Upper lobe of right lung (tissue), 1 donor: Measurements from ENCODE around the gene C22orf31. TPM values are rescaled to one million over a fixed set of nuclear protein-coding genes. Genes with fewer than 3 reads are reported as not detected.

Source experiments
- ATAC-seq: fragments of 200-7000 bp; cut with Tn5 transposase; one replicate; pipeline ENCODE4 v1.9.1; 2020; ENCODE audit warnings: mild to moderate bottlenecking, moderate library complexity
- DNase-seq: peaks from one replicate; pipeline ENCODE4 v3.0.0-alpha.2; 2020
- H3K27ac ChIP-seq: fragments of 200-600 bp; one replicate; pipeline ENCODE4 v1.8.0; 2022
- H3K27me3 ChIP-seq: fragments of 200-600 bp; one replicate; pipeline ENCODE4 v1.8.0; 2022; ENCODE audit warnings: mild to moderate bottlenecking
- H3K36me3 ChIP-seq: fragments of 200-600 bp; one replicate; pipeline ENCODE4 v1.8.0; 2022
- H3K4me1 ChIP-seq: fragments of 200-600 bp; one replicate; pipeline ENCODE4 v1.8.0; 2022
- H3K4me3 ChIP-seq: fragments of 200-600 bp; one replicate; pipeline ENCODE4 v1.8.0; 2022; ENCODE audit warnings: mild to moderate bottlenecking
- H3K9me3 ChIP-seq: fragments of 200-600 bp; one replicate; pipeline ENCODE4 v1.8.0; 2022
- CTCF ChIP-seq: fragments of 200-600 bp; IDR thresholded peaks from one replicate; pipeline ENCODE4 v1.8.0; 2022; ENCODE audit warnings: antibody characterized with exemption
- intact Hi-C: fragments of 100-400 bp; cut with DNase I; formaldehyde crosslinking; loops from one replicate; pipeline ENCODE4 v1.11.0; 2022
- total RNA-seq: library from RNA; stranded (reverse); fragmentation: NEBNext Ultra II Directional; extraction: Animal tissue kit (Norgen Biotek cat#: 25700); gene quantifications from one replicate; pipeline ENCODE4 v1.2.1, GENCODE V29; 2021
- donor health status: DM: no; HTN: yes; CAD: no; lungs with severe emphysema.

Gene C22orf31
- total RNA-seq, 1 donor from 2014 or later: not detected

- no peaks in the 10 kb centered on the region for H3K4me1 ChIP-seq
- intact Hi-C loops: no loop called here
- ATAC-seq: no peak
Observed at GRCh38 chr22:29103121-29103520, 41.5 kb upstream of the C22orf31 start.

GRCh38 chr22:29102300-29102699, 40.7 kb upstream of the C22orf31 start:
- Histone ChIP-seq H3K4me3 (no peak overlapping the region), H3K4me1 (no peaks in the 10 kb centered on the region), H3K27me3 (no peaks in the 10 kb centered on the region), H3K9me3 (no peaks in the 10 kb centered on the region), H3K27ac (no peak overlapping the region), H3K36me3 (peaks cover 18% of the 10 kb centered on the region)
- no peak for DNase-seq
- intact Hi-C loops: no loop called here
- no peak for ATAC-seq
- TF ChIP-seq CTCF: no peak

More at GRCh38 chr22:29103121-29103520, 41.5 kb upstream of the C22orf31 start:
- DNase-seq: no peak
- Histone ChIP-seq H3K36me3 (peaks cover 18% of the 10 kb centered on the region), H3K4me3 (no peak overlapping the region), H3K9me3 (no peaks in the 10 kb centered on the region), H3K27me3 (no peaks in the 10 kb centered on the region), H3K27ac (no peak overlapping the region)
- TF ChIP-seq CTCF: no peak

GRCh38 chr22:29098296-29098695, 36.7 kb upstream of the C22orf31 start:
- TF ChIP-seq CTCF: no peak
- H3K36me3 ChIP-seq: peaks cover 24% of the 10 kb centered on the region
- ATAC-seq (no peak), DNase-seq (no peak)
- H3K4me1 ChIP-seq: peaks cover under 1% of the 10 kb centered on the region
- H3K27ac ChIP-seq: no peak overlapping the region
- H3K9me3 ChIP-seq: no peaks in the 10 kb centered on the region
- no peaks in the 10 kb centered on the region for H3K27me3 ChIP-seq
- H3K4me3 ChIP-seq: no peak overlapping the region
- intact Hi-C loops: no loop called here

GRCh38 chr22:29096736-29097669, 35.4 kb upstream of the C22orf31 start:
- DNase-seq (no peak), ATAC-seq (no peak)
- intact Hi-C loops: no loop called here
- no peak for TF ChIP-seq CTCF
- peaks cover 22% of the 10 kb centered on the region for H3K36me3 ChIP-seq
- H3K9me3 ChIP-seq: no peaks in the 10 kb centered on the region
- H3K27ac ChIP-seq: no peak overlapping the region
- no peak overlapping the region for H3K4me3 ChIP-seq
- no peaks in the 10 kb centered on the region for H3K27me3 ChIP-seq
- H3K4me1 ChIP-seq: peaks cover 10% of the 10 kb centered on the region

DNA sequence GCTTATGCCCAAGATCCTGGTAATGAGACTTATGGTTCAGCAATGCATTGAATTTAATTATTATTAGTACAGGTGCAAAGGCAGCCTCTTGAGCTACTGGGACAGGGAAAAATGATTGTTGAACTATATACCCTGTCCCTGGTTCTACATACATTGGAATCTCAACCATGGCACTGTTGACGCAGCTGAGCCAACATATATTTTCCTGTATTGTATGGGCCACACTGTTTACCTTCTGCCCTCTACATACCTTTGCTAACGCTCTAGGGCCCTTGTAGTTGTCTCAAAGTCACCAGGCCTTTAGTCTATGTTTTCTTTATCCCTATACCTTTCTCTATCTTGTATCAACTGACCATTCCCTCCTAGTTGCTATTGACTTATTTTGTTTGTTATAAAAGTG, 33.8 kb upstream of the C22orf31 start:
- ATAC-seq (no peak), DNase-seq (no peak)
- Histone ChIP-seq H3K9me3 (no peaks in the 10 kb centered on the region), H3K36me3 (peaks cover 17% of the 10 kb centered on the region), H3K4me3 (no peak overlapping the region), H3K4me1 (peaks cover 10% of the 10 kb centered on the region), H3K27me3 (no peaks in the 10 kb centered on the region), H3K27ac (no peak overlapping the region)
- intact Hi-C loops: no loop called here
- TF ChIP-seq CTCF: no peak
